Fibroblast of the conjunctiva (primary cell): ENCODE data around the gene TECTA.
"Not testable (repeated sequence)": the region's sequence is repeated elsewhere in the genome, so short reads cannot be mapped to it uniquely, and the experiment has no call there.

Experiments used
- DNase-seq: peaks from one replicate; pipeline ENCODE4 v3.0.0-alpha.2; 2010; ENCODE audit warnings: low read depth

Gene TECTA

GRCh38 chr11:121131656-121132055, 30.6 kb downstream of the TECTA start:
- DNase-seq, result no peak

- DNase-seq, result no peak
These were observed 31.4 kb downstream of the TECTA start for GRCh38 chr11:121132211-121132976.

GRCh38 chr11:121134741-121135312, 33.8 kb downstream of the TECTA start:
- DNase-seq, result no peak

GRCh38 chr11:121137005-121137404, 36.0 kb downstream of the TECTA start:
- no peak for DNase-seq

- no peak for DNase-seq
These were observed 37.2 kb downstream of the TECTA start for GRCh38 chr11:121138259-121138658.

- DNase-seq, result no peak
These were observed 39.3 kb downstream of the TECTA start for GRCh38 chr11:121140369-121140768.

GRCh38 chr11:121141066-121141465, 40.0 kb downstream of the TECTA start:
- no peak for DNase-seq

- no peak for DNase-seq
These were observed 42.9 kb downstream of the TECTA start for GRCh38 chr11:121143921-121144320.

- DNase-seq, result no peak
These were observed 43.7 kb downstream of the TECTA start for GRCh38 chr11:121144723-121145122.

GRCh38 chr11:121145826-121146225, 44.8 kb downstream of the TECTA start:
- no peak for DNase-seq

- no peak for DNase-seq
These were observed 48.1 kb downstream of the TECTA start for GRCh38 chr11:121149116-121149515.

- no peak for DNase-seq
These were observed 50.2 kb downstream of the TECTA start for GRCh38 chr11:121151207-121151688.

GRCh38 chr11:121152764-121153163, 51.7 kb downstream of the TECTA start:
- no peak for DNase-seq

GRCh38 chr11:121153472-121153871, 52.4 kb downstream of the TECTA start:
- no peak for DNase-seq

- DNase-seq, result no peak
These were observed 53.7 kb downstream of the TECTA start for GRCh38 chr11:121154486-121155314.

- DNase-seq, result no peak
These were observed 56.7 kb downstream of the TECTA start for GRCh38 chr11:121157756-121158155.

GRCh38 chr11:121159741-121160140, 58.7 kb downstream of the TECTA start:
- DNase-seq, result no peak

GRCh38 chr11:121161349-121161917, 60.4 kb downstream of the TECTA start:
- DNase-seq, result no peak

- DNase-seq, result no peak
These were observed 62.7 kb downstream of the TECTA start for GRCh38 chr11:121163658-121164308.

GRCh38 chr11:121177629-121178028, 76.6 kb downstream of the TECTA start:
- DNase-seq, result not testable (repeated sequence)

- DNase-seq, result no peak
These were observed 78.3 kb downstream of the TECTA start for GRCh38 chr11:121179306-121179705.

GRCh38 chr11:121180183-121180582, 79.1 kb downstream of the TECTA start:
- no peak for DNase-seq
